GM23338 (cell line): ENCODE measurements around the gene ISL1. TPM values are rescaled to one million over a fixed set of nuclear protein-coding genes. Genes with fewer than 3 reads are reported as not detected.

Experiments
- ATAC-seq: fragments of 200-7000 bp; cut with Tn5 transposase; 3 replicates; pipeline ENCODE4 v1.9.1; 2020
- DNase-seq: peaks from one replicate; pipeline ENCODE4 v3.0.0-alpha.2; 2015; ENCODE audit warnings: low spot score
- H2AFZ ChIP-seq: fragments of 200-600 bp; sonication (generic); 2 replicates; pipeline ENCODE4 v1.8.0; 2016; ENCODE audit warnings: antibody characterized with exemption, mild to moderate bottlenecking, moderate library complexity
- H3F3A ChIP-seq: fragments of 200-600 bp; sonication (generic); replicated peaks from 2 replicates; pipeline ENCODE4 v1.8.0; 2017; ENCODE audit warnings: antibody characterized with exemption, mixed run types, low read depth
- H3K27ac ChIP-seq: fragments of 200-600 bp; sonication (generic); 2 replicates; pipeline ENCODE4 v1.6.1; 2016; ENCODE audit warnings: low read depth
- H3K27me3 ChIP-seq: fragments of 200-600 bp; sonication (generic); 2 replicates; pipeline ENCODE4 v1.8.0; 2016; ENCODE audit warnings: mild to moderate bottlenecking, mixed run types, moderate library complexity; ENCODE audit not compliant: insufficient read depth
- H3K36me3 ChIP-seq: fragments of 200-600 bp; sonication (generic); 2 replicates; pipeline ENCODE4 v1.8.0; 2016; ENCODE audit warnings: mild to moderate bottlenecking; ENCODE audit not compliant: insufficient read depth
- H3K4me1 ChIP-seq: fragments of 200-600 bp; sonication (generic); 2 replicates; pipeline ENCODE4 v1.8.0; 2016; ENCODE audit warnings: mild to moderate bottlenecking, moderate library complexity; ENCODE audit not compliant: insufficient read depth
- H3K4me2 ChIP-seq: fragments of 200-600 bp; sonication (generic); 2 replicates; pipeline ENCODE4 v1.7.1; 2017; ENCODE audit warnings: mixed run types
- H3K4me3 ChIP-seq: fragments of 200-600 bp; sonication (generic); 2 replicates; pipeline ENCODE4 v1.6.1; 2016; ENCODE audit warnings: mixed run types
- H3K79me2 ChIP-seq: fragments of 200-600 bp; sonication (generic); replicated peaks from 2 replicates; pipeline ENCODE4 v1.8.0; 2017; ENCODE audit warnings: mild to moderate bottlenecking; ENCODE audit not compliant: insufficient read depth
- H3K9me2 ChIP-seq: fragments of 200-600 bp; sonication (generic); 2 replicates; pipeline ENCODE4 v1.8.0; 2017; ENCODE audit not compliant: insufficient read depth
- H4K20me1 ChIP-seq: fragments of 200-600 bp; sonication (generic); replicated peaks from 2 replicates; pipeline ENCODE4 v1.8.0; 2017; ENCODE audit warnings: mild to moderate bottlenecking; ENCODE audit not compliant: insufficient read depth
- H3K27ac Mint-ChIP-seq: 2 replicates; pipeline ENCODE4 v1.8.0; 2020; ENCODE audit warnings: inconsistent platforms, mild to moderate bottlenecking, moderate library complexity, mixed read lengths
- H3K27me3 Mint-ChIP-seq: 3 replicates; pipeline ENCODE4 v1.8.0; 2022; ENCODE audit warnings: low read depth, mild to moderate bottlenecking, moderate library complexity, mixed read lengths, inconsistent platforms; ENCODE audit not compliant: insufficient read depth, poor library complexity
- H3K36me3 Mint-ChIP-seq: 3 replicates; pipeline ENCODE4 v1.8.0; 2021; ENCODE audit warnings: low read depth, mild to moderate bottlenecking, inconsistent platforms, moderate library complexity, mixed read lengths
- H3K4me1 Mint-ChIP-seq: 3 replicates; pipeline ENCODE4 v1.8.0; 2020; ENCODE audit warnings: mild to moderate bottlenecking, inconsistent platforms, mixed read lengths
- H3K4me3 Mint-ChIP-seq: 3 replicates; pipeline ENCODE4 v1.8.0; 2021; ENCODE audit warnings: moderate library complexity, mild to moderate bottlenecking, inconsistent platforms, mixed read lengths
- H3K9me3 Mint-ChIP-seq: 3 replicates; pipeline ENCODE4 v1.8.0; 2020; ENCODE audit warnings: moderate library complexity, mild to moderate bottlenecking, inconsistent platforms, mixed read lengths
- EZH2 ChIP-seq: fragments of 200-600 bp; sonication (generic); IDR thresholded peaks from one replicate; pipeline ENCODE4 v1.8.0; 2017; ENCODE audit warnings: antibody characterized with exemption, mild to moderate bottlenecking, low read depth; ENCODE audit not compliant: unreplicated experiment
- EZH2phosphoT487 ChIP-seq: fragments of 200-600 bp; sonication (generic); IDR thresholded peaks from one replicate; pipeline ENCODE4 v1.8.1; 2018; ENCODE audit warnings: antibody characterized with exemption; ENCODE audit not compliant: unreplicated experiment
- ZNF114 ChIP-seq: fragments of 250-450 bp; sonication (Bioruptor Pico); IDR thresholded peaks from 2 replicates; pipeline ENCODE4 v1.5.0; 2020; ENCODE audit warnings: mild to moderate bottlenecking, moderate library complexity
- ZNF331 ChIP-seq: fragments of 250-450 bp; sonication (Bioruptor Pico); IDR thresholded peaks from 2 replicates; pipeline ENCODE4 v1.5.0; 2020; ENCODE audit warnings: low read depth, mild to moderate bottlenecking, moderate library complexity
- polyA plus RNA-seq: library from polyadenylated mRNA; unstranded; fragments of >200 nt; fragmentation: Nextera tagmentation; extraction: Ambion mirVana; gene quantifications from 2 replicates; pipeline ENCODE4 v1.2.1, GENCODE V29; 2016
- total RNA-seq: library from RNA; depleted of rRNA; stranded (reverse); fragments of >200 nt; shearing (Covaris generic); gene quantifications from 2 replicates; pipeline ENCODE4 v1.2.3, GENCODE V29; 2014

The ISL1 gene
- total and polyA plus RNA-seq, 2 experiments from 2014 or later, result 0.38 to 0.55 TPM

DNA sequence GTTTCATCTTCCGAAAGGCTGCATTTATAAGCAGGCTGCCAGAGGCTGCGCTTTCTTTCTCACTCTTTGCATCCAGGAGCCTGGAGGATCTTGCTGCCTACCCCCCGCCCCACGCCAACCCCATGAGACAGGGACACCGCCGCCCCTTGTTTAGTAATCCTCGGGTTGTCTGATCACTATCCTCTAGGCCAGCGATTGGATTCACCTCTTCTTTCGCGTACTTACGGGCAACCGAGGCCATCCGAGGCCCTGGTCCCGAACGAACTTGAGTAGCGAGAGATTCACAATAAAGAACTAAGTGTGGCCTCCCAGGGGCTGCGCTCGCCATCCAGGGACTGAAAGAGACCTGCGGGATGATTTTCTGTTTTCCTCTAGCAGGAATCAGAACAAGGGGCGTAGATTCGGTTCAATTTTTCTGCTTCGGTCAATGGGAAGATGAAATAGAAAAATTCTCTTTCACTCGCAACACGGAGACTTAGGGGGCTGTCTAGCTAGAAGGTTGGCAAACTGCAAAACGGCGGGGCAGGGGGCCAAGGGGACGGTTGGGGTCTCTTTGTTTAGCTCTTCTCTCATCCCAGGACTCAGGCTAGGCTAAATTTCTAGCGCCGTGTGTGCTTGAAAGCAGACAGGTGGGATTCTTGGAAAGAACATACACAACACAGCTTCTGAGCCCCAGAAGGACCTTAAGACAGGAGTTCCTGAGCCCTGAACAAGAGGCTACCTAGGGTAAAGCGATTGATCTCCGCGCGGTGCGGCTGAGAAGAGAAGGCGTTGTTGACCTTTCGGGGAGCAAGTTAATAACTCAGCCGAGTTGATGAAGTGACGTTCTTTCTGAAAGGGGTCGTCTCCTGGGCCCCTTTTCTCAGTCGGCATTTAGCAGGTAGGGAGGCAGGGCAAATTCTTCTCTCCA lies 5.8 kb upstream of the ISL1 start:
- Mint-ChIP-seq H3K9me3 (no peaks in the 10 kb centered on the region), H3K4me1 (peaks cover 63% of the 10 kb centered on the region), H3K27me3 (peaks cover 77% of the 10 kb centered on the region), H3K36me3 (no peaks in the 10 kb centered on the region), H3K4me3 (peak overlapping the region; percentile 69), H3K27ac (no peak overlapping the region)
- Histone ChIP-seq H4K20me1 (peaks cover 2% of the 10 kb centered on the region; the same call in 1 of the 2 replicates), H2AFZ (no peak overlapping the region; the same call in 1 of the 2 replicates), H3K4me1 (peaks cover 54% of the 10 kb centered on the region), H3K9me2 (no peaks in the 10 kb centered on the region), H3K4me3 (peak overlapping the region; percentile 59), H3K4me2 (peak overlapping the region; percentile 86), H3K27me3 (peaks cover 93% of the 10 kb centered on the region), H3K27ac (no peak overlapping the region), H3K36me3 (no peaks in the 10 kb centered on the region), H3F3A (peaks cover 8% of the 10 kb centered on the region), H3K79me2 (no peaks in the 10 kb centered on the region)
- peak; percentile 47 for ATAC-seq
- peak; percentile 71 for DNase-seq
- TF ChIP-seq ZNF114 (no peak), EZH2 (peak; percentile 68)

DNA sequence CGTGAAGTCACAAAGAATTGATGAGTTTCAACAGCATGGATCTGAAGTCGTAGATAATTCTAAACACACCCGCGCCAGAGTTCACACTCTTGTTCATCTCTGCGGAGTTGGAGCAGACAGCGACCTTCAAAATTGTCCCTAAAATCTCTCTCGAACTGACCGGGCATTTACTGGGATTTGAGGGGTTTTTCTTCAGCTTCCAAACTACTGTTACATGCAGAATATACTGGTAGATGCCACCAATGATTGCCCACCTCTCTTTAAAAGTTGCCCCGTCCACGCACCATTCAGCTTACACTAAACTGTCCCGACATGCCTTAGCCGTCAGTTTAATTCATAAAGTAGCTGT lies 5.2 kb upstream of the ISL1 start:
- H2AFZ ChIP-seq, result no peak overlapping the region; the same call in 1 of the 2 replicates
- Mint-ChIP-seq H3K27ac (no peak overlapping the region), H3K4me1 (peaks cover 65% of the 10 kb centered on the region), H3K4me3 (peak overlapping the region; percentile 69), H3K36me3 (no peaks in the 10 kb centered on the region), H3K27me3 (peaks cover 82% of the 10 kb centered on the region), H3K9me3 (no peaks in the 10 kb centered on the region)
- TF ChIP-seq EZH2, result peak; percentile 76
- TF ChIP-seq EZH2phosphoT487, result no peak
- peaks cover 2% of the 10 kb centered on the region; the same call in 1 of the 2 replicates for H4K20me1 ChIP-seq
- peaks cover 54% of the 10 kb centered on the region for H3K4me1 ChIP-seq
- ATAC-seq (no peak), DNase-seq (no peak)
- H3F3A ChIP-seq, result peaks cover 13% of the 10 kb centered on the region
- peaks cover 95% of the 10 kb centered on the region for H3K27me3 ChIP-seq
- H3K27ac ChIP-seq, result no peak overlapping the region
- H3K79me2 ChIP-seq, result no peaks in the 10 kb centered on the region
- H3K4me2 ChIP-seq, result peak overlapping the region; percentile 86
- H3K4me3 ChIP-seq, result peak overlapping the region; percentile 59
- no peaks in the 10 kb centered on the region for H3K36me3 ChIP-seq
- H3K9me2 ChIP-seq, result no peaks in the 10 kb centered on the region

- Histone ChIP-seq H3K9me2 (no peaks in the 10 kb centered on the region), H4K20me1 (peaks cover 2% of the 10 kb centered on the region; the same call in 1 of the 2 replicates), H3K4me1 (peaks cover 54% of the 10 kb centered on the region), H3K4me2 (peak overlapping the region; percentile 86), H3K79me2 (no peaks in the 10 kb centered on the region), H3K36me3 (no peaks in the 10 kb centered on the region), H3K4me3 (peak overlapping the region; percentile 59), H3K27me3 (peaks cover 92% of the 10 kb centered on the region), H3F3A (peaks cover 13% of the 10 kb centered on the region), H3K27ac (no peak overlapping the region), H2AFZ (peak overlapping the region; percentile 44; the same call in 1 of the 2 replicates)
- no peak for TF ChIP-seq ZNF331 (CRISPR knock-in tag)
- peak; percentile 74 for TF ChIP-seq EZH2
- H3K4me3 Mint-ChIP-seq, result peak overlapping the region; percentile 69
- DNase-seq (peak; percentile 84), ATAC-seq (peak; percentile 6)
- no peaks in the 10 kb centered on the region for H3K9me3 Mint-ChIP-seq
- peaks cover 87% of the 10 kb centered on the region for H3K27me3 Mint-ChIP-seq
- peaks cover 70% of the 10 kb centered on the region for H3K4me1 Mint-ChIP-seq
- H3K36me3 Mint-ChIP-seq, result no peaks in the 10 kb centered on the region
- 0 out of 2 replicates have a peak overlapping the region, but pooled peaks have one; percentile 55 for H3K27ac Mint-ChIP-seq
Observed at GRCh38 chr5:51378448-51379330, 4.6 kb upstream of the ISL1 start.
